Upper lobe of left lung (tissue), 4 donors: Measurements from ENCODE around the gene AMBP.

Experiments
- CTCF ChIP-seq, 6 experiments: fragments of 450-650 bp in 4 of 6; fragments of 200-600 bp in 2 of 6; sonication (generic) in 2 of 6; IDR thresholded peaks; one replicate each; pipeline ENCODE4 v1.5.1; 2016 to 2019; ENCODE audit warnings: antibody characterized with exemption in 6 of 6
- POLR2A ChIP-seq, 4 donors: fragments of 450-650 bp; IDR thresholded peaks; one replicate each; pipeline ENCODE4 v1.5.1; 2016 to 2017; ENCODE audit warnings: antibody characterized with exemption in 4 of 4, mild to moderate bottlenecking in 2 of 4
- POLR2AphosphoS5 ChIP-seq, 2 donors: sonication (generic); formaldehyde crosslinking; IDR thresholded peaks; one replicate each; pipeline ENCODE4 v1.5.1; 2017; ENCODE audit warnings: antibody characterized with exemption in 2 of 2

- TF ChIP-seq CTCF (IDR thresholded peaks at IDR 0.05) (no peak), POLR2A (IDR thresholded peaks at IDR 0.05) (no peak), POLR2AphosphoS5 (IDR thresholded peaks at IDR 0.05) (no peak)
These were observed 22.4 kb upstream of the AMBP start for GRCh38 chr9:114100536-114100935.
